Mammary epithelial cell (primary cell): ENCODE data around the gene GPR173.

Experiments
- CTCF ChIP-seq, 2 donors: IDR thresholded peaks in 1 of 2; conservative IDR thresholded peaks in 1 of 2; 2 replicates each; pipeline ENCODE4 v1.5.1; 2011 to 2012; ENCODE audit warnings: inconsistent platforms in 2 of 2, low read length in 2 of 2, mild to moderate bottlenecking in 2 of 2, control low read depth in 1 of 2, low read depth in 1 of 2; ENCODE audit not compliant: insufficient read depth in 1 of 2; ENCODE audit errors: extremely low read depth in 1 of 2
- EZH2 ChIP-seq: IDR thresholded peaks from 2 replicates; pipeline ENCODE4 v1.6.1; 2012; ENCODE audit warnings: low read length, inconsistent platforms, borderline replicate concordance

- TF ChIP-seq CTCF (conservative IDR thresholded peaks at IDR 0.05 in 1 of 2, IDR thresholded peaks at IDR 0.05 in 1 of 2; ENCODE audit: extremely low read depth in 1 of 2, insufficient read depth in 1 of 2, low read depth in 1 of 2, low read length in 2 of 2) (no peak), EZH2 (no peak)
These were observed 79.6 kb downstream of the GPR173 start for GRCh38 chrX:53128097-53128749.
